Gastroesophageal sphincter (tissue), 4 donors: ENCODE data around the gene SLC2A11. TPM values are rescaled to one million over a fixed set of nuclear protein-coding genes. Genes with fewer than 3 reads are reported as not detected.

Source experiments
- ATAC-seq: fragments of 150-250 bp; one replicate; pipeline ENCODE4 v1.9.1; 2016; ENCODE audit warnings: mild to moderate bottlenecking, moderate library complexity
- H3K27ac ChIP-seq, 4 donors: fragments of 200-600 bp; sonication (generic) in 3 of 4; 1 replicate in 3 of 4; 2 replicates in 1 of 4; pipeline ENCODE4 v1.5.1; 2016 to 2019
- H3K27me3 ChIP-seq: fragments of 200-600 bp; sonication (generic); one replicate; pipeline ENCODE4 v1.5.1; 2019
- H3K36me3 ChIP-seq, 2 donors: fragments of 200-600 bp; sonication (generic); one replicate each; pipeline ENCODE4 v1.5.1; 2019; ENCODE audit warnings: control low read depth in 1 of 2
- H3K4me1 ChIP-seq, 3 donors: fragments of 200-600 bp; sonication (generic); 1 replicate in 2 of 3; 2 replicates in 1 of 3; pipeline ENCODE4 v1.5.1; 2016 to 2019; ENCODE audit warnings: control low read depth in 2 of 3
- H3K4me3 ChIP-seq, 2 donors: fragments of 200-600 bp; sonication (generic); one replicate each; pipeline ENCODE4 v1.5.1; 2019; ENCODE audit warnings: mild to moderate bottlenecking in 1 of 2, moderate library complexity in 1 of 2
- H3K9me3 ChIP-seq, 3 donors: fragments of 200-600 bp; sonication (generic); one replicate each; pipeline ENCODE4 v1.5.1; 2017 to 2019; ENCODE audit warnings: control low read depth in 2 of 3
- CTCF ChIP-seq, 4 experiments: fragments of 200-600 bp in 2 of 4; fragments of 450-650 bp in 2 of 4; sonication (generic) in 1 of 4; IDR thresholded peaks; one replicate each; pipeline ENCODE4 v1.5.1; 2017 to 2019; ENCODE audit warnings: antibody characterized with exemption in 4 of 4, mild to moderate bottlenecking in 2 of 4, moderate library complexity in 2 of 4
- EP300 ChIP-seq: sonication (generic); formaldehyde crosslinking; IDR thresholded peaks from one replicate; pipeline ENCODE4 v1.6.1; 2017; ENCODE audit warnings: antibody characterized with exemption, mild to moderate bottlenecking
- POLR2A ChIP-seq, 2 donors: fragments of 450-650 bp; IDR thresholded peaks; one replicate each; pipeline ENCODE4 v1.6.1; 2017; ENCODE audit warnings: antibody characterized with exemption in 2 of 2, mild to moderate bottlenecking in 2 of 2, moderate library complexity in 1 of 2
- POLR2AphosphoS5 ChIP-seq: sonication (generic); formaldehyde crosslinking; IDR thresholded peaks from one replicate; pipeline ENCODE4 v1.6.1; 2017; ENCODE audit warnings: antibody characterized with exemption
- WGBS, 2 donors: methylation state at CpG; one replicate each; pipeline ENCODE4 v1.1.5; 2018; ENCODE audit warnings: low coverage in 1 of 2; 5-methylcytosine and 5-hydroxymethylcytosine counted together
- total RNA-seq, 4 donors: library from RNA; depleted of rRNA; stranded (reverse); fragments of >200 nt; gene quantifications; one replicate each; pipeline ENCODE4 v1.1.0, GENCODE V29; 2016

SLC2A11 gene
- total RNA-seq, 4 donors from 2014 or later: 7.3 to 39.8 (median 18.8) TPM

GRCh38 chr22:23891726-23892125, 34.1 kb downstream of the SLC2A11 start:
- TF ChIP-seq POLR2A (IDR thresholded peaks at IDR 0.05) (no peak), POLR2AphosphoS5 (no peak), CTCF (IDR thresholded peaks at IDR 0.05) (no peak), EP300 (no peak)
- peaks cover 0 to 52% (median 14%) of the 10 kb centered on the region in 3 donors for H3K4me1 ChIP-seq
- 81 to 92% methylated on average over 5 to 6 of the region's 7 CpGs for WGBS, 2 donors
- H3K9me3 ChIP-seq: no peaks in the 10 kb centered on the region
- peaks cover 0 to 11% of the 10 kb centered on the region in 2 donors for H3K36me3 ChIP-seq
- H3K4me3 ChIP-seq: no peak overlapping the region
- no peaks in the 10 kb centered on the region for H3K27me3 ChIP-seq
- no peak for ATAC-seq
- H3K27ac ChIP-seq: no peak overlapping the region

GRCh38 chr22:23892130-23892529, 34.5 kb downstream of the SLC2A11 start:
- Histone ChIP-seq H3K4me1 (peaks cover 0 to 54% (median 14%) of the 10 kb centered on the region in 3 donors), H3K27me3 (no peaks in the 10 kb centered on the region), H3K4me3 (no peak overlapping the region), H3K27ac (no peak overlapping the region), H3K9me3 (no peaks in the 10 kb centered on the region), H3K36me3 (peaks cover 0 to 15% of the 10 kb centered on the region in 2 donors)
- 75 to 95% methylated on average over 1 to 2 of the region's 2 CpGs for WGBS, 2 donors
- TF ChIP-seq CTCF (IDR thresholded peaks at IDR 0.05) (no peak), EP300 (no peak), POLR2A (IDR thresholded peaks at IDR 0.05) (no peak), POLR2AphosphoS5 (no peak)
- no peak for ATAC-seq

- Histone ChIP-seq H3K4me1 (peaks cover 0 to 54% (median 14%) of the 10 kb centered on the region in 3 donors), H3K27ac (peak overlapping the region in 1 of 4 donors; percentile 98), H3K36me3 (peaks cover 0 to 19% of the 10 kb centered on the region in 2 donors), H3K9me3 (no peaks in the 10 kb centered on the region), H3K4me3 (no peak overlapping the region), H3K27me3 (no peaks in the 10 kb centered on the region)
- 43 to 100% methylated on average over 1 to 3 of the region's 4 CpGs for WGBS, 2 donors
- no peak for ATAC-seq
- TF ChIP-seq POLR2A (IDR thresholded peaks at IDR 0.05) (no peak), CTCF (IDR thresholded peaks at IDR 0.05) (no peak), POLR2AphosphoS5 (no peak), EP300 (no peak)
These were observed 35.0 kb downstream of the SLC2A11 start for GRCh38 chr22:23892706-23893105.

GRCh38 chr22:23893121-23893944, 35.7 kb downstream of the SLC2A11 start:
- peak overlapping the region; percentile 48 to 82 for H3K4me3 ChIP-seq
- no peak for TF ChIP-seq CTCF (IDR thresholded peaks at IDR 0.05)
- TF ChIP-seq POLR2AphosphoS5: no peak
- no peak for TF ChIP-seq POLR2A (IDR thresholded peaks at IDR 0.05)
- TF ChIP-seq EP300: no peak
- H3K4me1 ChIP-seq: peaks cover 0 to 50% (median 14%) of the 10 kb centered on the region in 3 donors
- peaks cover 0 to 24% of the 10 kb centered on the region in 2 donors for H3K36me3 ChIP-seq
- peak overlapping the region; percentile 70 to 99 (median 98) for H3K27ac ChIP-seq
- 40 to 62% methylated on average over 3 to 4 of the region's 11 CpGs for WGBS, 2 donors
- H3K27me3 ChIP-seq: no peaks in the 10 kb centered on the region
- no peak for ATAC-seq
- H3K9me3 ChIP-seq: no peaks in the 10 kb centered on the region
